ENCODE data around the gene SOX15. TPM values are rescaled to one million over a fixed set of nuclear protein-coding genes. Genes with fewer than 3 reads are reported as not detected.
"Not testable (repeated sequence)": the region's sequence is repeated elsewhere in the genome, so short reads cannot be mapped to it uniquely, and the experiment has no call there.

SOX15 gene
- total RNA-seq, 4 donors from 2014 or later = 0.67 to 3.1 TPM; not detected in 2

GRCh38 chr17:7610641-7611040 is 20.7 kb upstream of the SOX15 start:
- no peak for DNase-seq
- H3K4me3 ChIP-seq (replicated peaks in 1 of 3) = no peak overlapping the region
- 94 to 98% methylated on average over 2 of the region's 2 CpGs for WGBS, 2 donors
- TF ChIP-seq CTCF (IDR thresholded peaks at IDR 0.05) = no peak
- no peak for TF ChIP-seq POLR2A (IDR thresholded peaks at IDR 0.05)
- no peak overlapping the region for H3K27ac ChIP-seq
- intact Hi-C loops (cut with DNase I) = no loop called here
- no peaks in the 10 kb centered on the region for H3K9me3 ChIP-seq
- H3K27me3 ChIP-seq = no peaks in the 10 kb centered on the region
- peaks cover 26 to 29% of the 10 kb centered on the region in 2 donors for H3K4me1 ChIP-seq
- H3K36me3 ChIP-seq = no peaks in the 10 kb centered on the region

- no peaks in the 10 kb centered on the region for H3K9me3 ChIP-seq
- 95 to 98% methylated on average over 4 of the region's 4 CpGs for WGBS, 2 donors
- peaks cover 29 to 38% of the 10 kb centered on the region in 2 donors for H3K36me3 ChIP-seq
Measured at GRCh38 chr17:7606280-7606679, 16.4 kb upstream of the SOX15 start.

GRCh38 chr17:7597561-7597960 is 7.7 kb upstream of the SOX15 start:
- 81 to 93% methylated on average over 3 to 4 of the region's 5 CpGs for WGBS, 2 donors
- intact Hi-C loops (cut with DNase I) = not testable (repeated sequence)
- peaks cover 90 to 94% of the 10 kb centered on the region in 2 donors for H3K36me3 ChIP-seq

More at GRCh38 chr17:7606280-7606679, 16.4 kb upstream of the SOX15 start:
- Histone ChIP-seq H3K27me3 (no peaks in the 10 kb centered on the region), H3K27ac (no peak overlapping the region), H3K4me3 (replicated peaks in 1 of 3) (no peak overlapping the region), H3K4me1 (peaks cover under 1% of the 10 kb centered on the region in 2 donors)
- intact Hi-C loops (cut with DNase I) = no loop called here
- TF ChIP-seq CTCF (IDR thresholded peaks at IDR 0.05) = no peak
- no peak for TF ChIP-seq POLR2A (IDR thresholded peaks at IDR 0.05)
- DNase-seq = no peak

GRCh38 chr17:7593296-7593695 is 3.4 kb upstream of the SOX15 start:
- Histone ChIP-seq H3K4me1 (peaks cover 10 to 14% of the 10 kb centered on the region in 2 donors), H3K27ac (no peak overlapping the region), H3K4me3 (replicated peaks in 1 of 3) (no peak overlapping the region), H3K36me3 (peaks cover 63 to 65% of the 10 kb centered on the region in 2 donors), H3K27me3 (no peaks in the 10 kb centered on the region), H3K9me3 (no peaks in the 10 kb centered on the region)
- TF ChIP-seq CTCF (IDR thresholded peaks at IDR 0.05) = no peak
- no peak for TF ChIP-seq POLR2A (IDR thresholded peaks at IDR 0.05)
- no peak for DNase-seq
- intact Hi-C loops (cut with DNase I) = no loop called here
- WGBS, 2 donors = 87 to 89% methylated on average over 12 of the region's 12 CpGs

More at GRCh38 chr17:7597561-7597960, 7.7 kb upstream of the SOX15 start:
- H3K9me3 ChIP-seq; H3K4me1 ChIP-seq; H3K4me3 ChIP-seq (replicated peaks in 1 of 3); H3K27me3 ChIP-seq; H3K27ac ChIP-seq; DNase-seq: not testable (repeated sequence)

GRCh38 chr17:7592422-7593021 is 2.6 kb upstream of the SOX15 start:
- TF ChIP-seq CTCF (IDR thresholded peaks at IDR 0.05) = no peak
- TF ChIP-seq POLR2A (IDR thresholded peaks at IDR 0.05) = no peak
- intact Hi-C loops (cut with DNase I) = no loop called here
- Histone ChIP-seq H3K4me3 (replicated peaks in 1 of 3) (no peak overlapping the region), H3K27ac (no peak overlapping the region), H3K9me3 (no peaks in the 10 kb centered on the region), H3K4me1 (peaks cover 10 to 14% of the 10 kb centered on the region in 2 donors), H3K27me3 (no peaks in the 10 kb centered on the region), H3K36me3 (peaks cover 60 to 64% of the 10 kb centered on the region in 2 donors)
- no peak for DNase-seq
- 93 to 96% methylated on average over 22 to 23 of the region's 23 CpGs for WGBS, 2 donors

Data from thyroid gland (tissue), 4 donors.